OCI-LY1 (cell line): ENCODE results near the gene CCL25.

ENCODE experiments used
- H2AFZ ChIP-seq: fragments of 200-600 bp; sonication (generic), shearing (Covaris generic); 2 replicates; pipeline ENCODE4 v1.6.0; 2014; ENCODE audit warnings: antibody characterized with exemption, mild to moderate bottlenecking, low read length
- H3F3A ChIP-seq: fragments of 200-600 bp; sonication (generic), shearing (Covaris generic); 2 replicates; pipeline ENCODE4 v1.6.0; 2014; ENCODE audit warnings: mild to moderate bottlenecking, antibody characterized with exemption, low read length, moderate library complexity; ENCODE audit not compliant: insufficient read depth
- H3K27ac ChIP-seq: fragments of 200-600 bp; sonication (generic); 2 replicates; pipeline ENCODE4 v1.5.1; 2014; ENCODE audit warnings: low read length, mixed run types, mild to moderate bottlenecking, low read depth; ENCODE audit not compliant: poor library complexity, severe bottlenecking
- H3K27me3 ChIP-seq: fragments of 200-600 bp; sonication (generic); 2 replicates; pipeline ENCODE4 v1.6.0; 2014; ENCODE audit warnings: antibody characterized with exemption, mild to moderate bottlenecking, low read length, moderate library complexity; ENCODE audit not compliant: insufficient read depth
- H3K36me3 ChIP-seq: fragments of 200-600 bp; sonication (generic); 2 replicates; pipeline ENCODE4 v1.6.1; 2014; ENCODE audit warnings: mild to moderate bottlenecking, antibody characterized with exemption, low read length, moderate library complexity, mixed read lengths; ENCODE audit not compliant: insufficient read depth
- H3K4me1 ChIP-seq: fragments of 200-600 bp; sonication (generic); 2 replicates; pipeline ENCODE4 v1.5.1; 2014; ENCODE audit warnings: mild to moderate bottlenecking, low read length, moderate library complexity; ENCODE audit not compliant: insufficient read depth, severe bottlenecking
- H3K4me2 ChIP-seq: fragments of 200-600 bp; sonication (generic), shearing (Covaris generic); 2 replicates; pipeline ENCODE4 v1.6.1; 2014; ENCODE audit warnings: low read length
- H3K4me3 ChIP-seq: fragments of 200-600 bp; sonication (generic); 2 replicates; pipeline ENCODE4 v1.5.1; 2014; ENCODE audit warnings: low read length, low read depth, mild to moderate bottlenecking, mixed read lengths; ENCODE audit not compliant: poor library complexity, severe bottlenecking
- H3K79me2 ChIP-seq: fragments of 200-600 bp; shearing (Covaris generic); 2 replicates; pipeline ENCODE4 v1.6.1; 2016; ENCODE audit warnings: mixed run types, low read length, mixed read lengths; ENCODE audit not compliant: insufficient read depth
- H3K9ac ChIP-seq: fragments of 200-600 bp; sonication (generic), shearing (Covaris generic); 2 replicates; pipeline ENCODE4 v1.6.1; 2014; ENCODE audit warnings: mild to moderate bottlenecking, low read length, mixed read lengths
- H3K9me2 ChIP-seq: fragments of 200-600 bp; sonication (generic), shearing (Covaris generic); 2 replicates; pipeline ENCODE4 v1.6.1; 2014; ENCODE audit warnings: low read depth, mild to moderate bottlenecking, low read length, mixed read lengths
- H3K9me3 ChIP-seq: fragments of 200-600 bp; shearing (Covaris generic); 2 replicates; pipeline ENCODE4 v1.6.1; 2014; ENCODE audit warnings: low read length, mixed read lengths
- H4K20me1 ChIP-seq: fragments of 200-600 bp; sonication (generic), shearing (Covaris generic); 2 replicates; pipeline ENCODE4 v1.6.0; 2016; ENCODE audit warnings: mild to moderate bottlenecking, low read length; ENCODE audit not compliant: insufficient read depth
- CTCF ChIP-seq: fragments of 200-600 bp; sonication (generic), shearing (Covaris generic); IDR thresholded peaks from 2 replicates; pipeline ENCODE4 v1.5.1; 2017; ENCODE audit warnings: mild to moderate bottlenecking, antibody characterized with exemption, low read length, moderate library complexity, mixed read lengths
- EZH2 ChIP-seq: fragments of 200-600 bp; sonication (generic), shearing (Covaris generic); IDR thresholded peaks from 2 replicates; pipeline ENCODE4 v1.8.0; 2017; ENCODE audit warnings: borderline replicate concordance, mixed run types, mild to moderate bottlenecking, antibody characterized with exemption, low read length, moderate library complexity, mixed read lengths

CCL25 gene

GRCh38 chr19:8039231-8039630 lies 13.3 kb upstream of the CCL25 start:
- H3K79me2 ChIP-seq: no peaks in the 10 kb centered on the region
- H3K9ac ChIP-seq: no peak overlapping the region
- no peaks in the 10 kb centered on the region; the same call in 1 of the 2 replicates for H3K27me3 ChIP-seq
- no peak overlapping the region for H3K4me3 ChIP-seq
- H3K9me2 ChIP-seq: no peaks in the 10 kb centered on the region
- no peak overlapping the region for H3K4me2 ChIP-seq
- no peak overlapping the region for H3K27ac ChIP-seq
- TF ChIP-seq CTCF (no peak), EZH2 (no peak)
- no peaks in the 10 kb centered on the region for H3F3A ChIP-seq
- H2AFZ ChIP-seq: no peak overlapping the region
- no peaks in the 10 kb centered on the region for H3K36me3 ChIP-seq
- H3K4me1 ChIP-seq: no peaks in the 10 kb centered on the region
- no peaks in the 10 kb centered on the region for H3K9me3 ChIP-seq
- H4K20me1 ChIP-seq: no peaks in the 10 kb centered on the region

- no peak overlapping the region for H3K4me3 ChIP-seq
- H3F3A ChIP-seq: no peaks in the 10 kb centered on the region
- H3K79me2 ChIP-seq: no peaks in the 10 kb centered on the region
- H2AFZ ChIP-seq: no peak overlapping the region
- H4K20me1 ChIP-seq: no peaks in the 10 kb centered on the region
- H3K27me3 ChIP-seq: no peaks in the 10 kb centered on the region; the same call in 1 of the 2 replicates
- no peak for TF ChIP-seq EZH2
- no peak for TF ChIP-seq CTCF
- H3K27ac ChIP-seq: no peak overlapping the region
- no peaks in the 10 kb centered on the region for H3K36me3 ChIP-seq
- H3K9me3 ChIP-seq: no peaks in the 10 kb centered on the region
- no peak overlapping the region for H3K9ac ChIP-seq
- H3K4me1 ChIP-seq: no peaks in the 10 kb centered on the region
- no peak overlapping the region for H3K4me2 ChIP-seq
- no peaks in the 10 kb centered on the region for H3K9me2 ChIP-seq
Measured at GRCh38 chr19:8041531-8041931, 11.0 kb upstream of the CCL25 start.

- Histone ChIP-seq H2AFZ (no peak overlapping the region), H3K4me3 (no peak overlapping the region), H3K79me2 (no peaks in the 10 kb centered on the region), H3K27ac (no peak overlapping the region), H4K20me1 (no peaks in the 10 kb centered on the region), H3K4me1 (no peaks in the 10 kb centered on the region), H3K36me3 (no peaks in the 10 kb centered on the region), H3K27me3 (no peaks in the 10 kb centered on the region; the same call in 1 of the 2 replicates), H3F3A (no peaks in the 10 kb centered on the region), H3K9me2 (no peaks in the 10 kb centered on the region), H3K4me2 (no peak overlapping the region), H3K9ac (no peak overlapping the region), H3K9me3 (no peaks in the 10 kb centered on the region)
- no peak for TF ChIP-seq EZH2
- no peak for TF ChIP-seq CTCF
Measured at GRCh38 chr19:8042900-8043299, 9.7 kb upstream of the CCL25 start.
